HAP-1 (cell line): ENCODE data around the gene LMO7.
"Not testable (repeated sequence)": the region's sequence is repeated elsewhere in the genome, so short reads cannot be mapped to it uniquely, and the experiment has no call there.

Experiments used
- DNase-seq, 2 experiments: peaks; one replicate each; pipeline ENCODE4 v3.0.0-alpha.2; 2016 to 2020; ENCODE audit warnings: low spot score in 2 of 2
- H3K27me3 ChIP-seq: fragments of 250-450 bp; sonication (Bioruptor Pico); 2 replicates; pipeline ENCODE4 v1.5.1; 2020; ENCODE audit warnings: low read depth, mild to moderate bottlenecking, moderate library complexity
- H3K36me3 ChIP-seq: fragments of 250-450 bp; sonication (Bioruptor Pico); replicated peaks from 2 replicates; pipeline ENCODE4 v1.5.1; 2020; ENCODE audit warnings: mild to moderate bottlenecking
- H3K4me1 ChIP-seq: fragments of 250-450 bp; sonication (Bioruptor Pico); 2 replicates; pipeline ENCODE4 v1.5.1; 2020; ENCODE audit warnings: mild to moderate bottlenecking
- H3K4me3 ChIP-seq: fragments of 250-450 bp; sonication (Bioruptor Pico); 2 replicates; pipeline ENCODE4 v1.5.1; 2020; ENCODE audit warnings: mild to moderate bottlenecking, moderate library complexity
- H3K9me3 ChIP-seq: fragments of 250-450 bp; sonication (Bioruptor Pico); 2 replicates; pipeline ENCODE4 v1.5.1; 2020; ENCODE audit warnings: mild to moderate bottlenecking, moderate library complexity
- in situ Hi-C: fragments of 300-500 bp; cut with MboI; formaldehyde crosslinking; loops from 3 replicates; pipeline ENCODE4 v1.14.3; 2020; ENCODE audit warnings: low sequenced_read_pairs, inconsistent platforms, mixed read lengths

LMO7 gene

GRCh38 chr13:75657111-75657510 lies 21.0 kb downstream of the LMO7 start:
- Histone ChIP-seq H3K4me3 (no peak overlapping the region), H3K9me3 (no peaks in the 10 kb centered on the region), H3K4me1 (no peaks in the 10 kb centered on the region), H3K36me3 (no peaks in the 10 kb centered on the region), H3K27me3 (no peaks in the 10 kb centered on the region)
- in situ Hi-C loops: no loop called here
- no peak for DNase-seq

GRCh38 chr13:75660694-75661093 lies 24.6 kb downstream of the LMO7 start:
- in situ Hi-C loops: no loop called here
- H3K27me3 ChIP-seq: no peaks in the 10 kb centered on the region
- H3K4me3 ChIP-seq: no peak overlapping the region
- no peak for DNase-seq
- no peaks in the 10 kb centered on the region for H3K4me1 ChIP-seq
- no peaks in the 10 kb centered on the region for H3K9me3 ChIP-seq
- no peaks in the 10 kb centered on the region for H3K36me3 ChIP-seq

GRCh38 chr13:75661443-75661842 lies 25.3 kb downstream of the LMO7 start:
- in situ Hi-C loops: no loop called here
- no peaks in the 10 kb centered on the region for H3K36me3 ChIP-seq
- no peak for DNase-seq

GRCh38 chr13:75666646-75667351 lies 30.7 kb downstream of the LMO7 start:
- no peaks in the 10 kb centered on the region for H3K9me3 ChIP-seq
- in situ Hi-C loops: no loop called here
- H3K36me3 ChIP-seq: no peaks in the 10 kb centered on the region
- no peak overlapping the region for H3K4me3 ChIP-seq
- no peaks in the 10 kb centered on the region for H3K4me1 ChIP-seq
- no peaks in the 10 kb centered on the region for H3K27me3 ChIP-seq
- no peak for DNase-seq

More at GRCh38 chr13:75661443-75661842, 25.3 kb downstream of the LMO7 start:
- Histone ChIP-seq H3K4me3 (no peak overlapping the region), H3K4me1 (no peaks in the 10 kb centered on the region), H3K9me3 (no peaks in the 10 kb centered on the region), H3K27me3 (no peaks in the 10 kb centered on the region)

- no peaks in the 10 kb centered on the region for H3K9me3 ChIP-seq
- in situ Hi-C loops: no loop called here
- no peak for DNase-seq
- no peaks in the 10 kb centered on the region for H3K27me3 ChIP-seq
- no peak overlapping the region for H3K4me3 ChIP-seq
- H3K36me3 ChIP-seq: no peaks in the 10 kb centered on the region
- H3K4me1 ChIP-seq: 0 out of 2 replicates have a peak, but pooled peaks cover 2% of the 10 kb centered on the region
These were observed 33.6 kb downstream of the LMO7 start for GRCh38 chr13:75669706-75670105.

GRCh38 chr13:75670496-75670895 lies 34.4 kb downstream of the LMO7 start:
- no peaks in the 10 kb centered on the region for H3K36me3 ChIP-seq
- in situ Hi-C loops: no loop called here
- DNase-seq: no peak

GRCh38 chr13:75675421-75675820 lies 39.3 kb downstream of the LMO7 start:
- Histone ChIP-seq H3K36me3 (no peaks in the 10 kb centered on the region), H3K4me3 (no peak overlapping the region), H3K27me3 (no peaks in the 10 kb centered on the region), H3K4me1 (peaks cover 9% of the 10 kb centered on the region), H3K9me3 (no peaks in the 10 kb centered on the region)
- in situ Hi-C loops: loop anchor here (25.0 kb wide), 3 partner anchors 187 to 1237 kb away; no protein-coding TSS in a partner anchor
- DNase-seq: no peak

More at GRCh38 chr13:75670496-75670895, 34.4 kb downstream of the LMO7 start:
- H3K27me3 ChIP-seq: no peaks in the 10 kb centered on the region
- no peak overlapping the region for H3K4me3 ChIP-seq
- no peaks in the 10 kb centered on the region for H3K9me3 ChIP-seq
- H3K4me1 ChIP-seq: 0 out of 2 replicates have a peak, but pooled peaks cover 2% of the 10 kb centered on the region

- peaks cover 9% of the 10 kb centered on the region for H3K4me1 ChIP-seq
- no peaks in the 10 kb centered on the region for H3K27me3 ChIP-seq
- in situ Hi-C loops: loop anchor here (25.0 kb wide), 3 partner anchors 183 to 1233 kb away; no protein-coding TSS in a partner anchor
- DNase-seq: no peak
- H3K36me3 ChIP-seq: no peaks in the 10 kb centered on the region
- no peaks in the 10 kb centered on the region for H3K9me3 ChIP-seq
- no peak overlapping the region for H3K4me3 ChIP-seq
These were observed 43.3 kb downstream of the LMO7 start for GRCh38 chr13:75679459-75679858.

GRCh38 chr13:75680251-75680650 lies 44.1 kb downstream of the LMO7 start:
- H3K4me3 ChIP-seq, DNase-seq, H3K4me1 ChIP-seq, H3K9me3 ChIP-seq, H3K36me3 ChIP-seq, H3K27me3 ChIP-seq: not testable (repeated sequence)
- in situ Hi-C loops: loop anchor here (25.0 kb wide), 3 partner anchors 182 to 1232 kb away; no protein-coding TSS in a partner anchor

GRCh38 chr13:75682326-75682725 lies 46.2 kb downstream of the LMO7 start:
- H3K4me3 ChIP-seq: no peak overlapping the region
- H3K4me1 ChIP-seq: peaks cover 7% of the 10 kb centered on the region
- in situ Hi-C loops: loop anchor here (25.0 kb wide), 3 partner anchors 180 to 1230 kb away; no protein-coding TSS in a partner anchor
- H3K9me3 ChIP-seq: no peaks in the 10 kb centered on the region
- no peaks in the 10 kb centered on the region for H3K27me3 ChIP-seq
- no peaks in the 10 kb centered on the region for H3K36me3 ChIP-seq
- no peak for DNase-seq

- H3K27me3 ChIP-seq: no peaks in the 10 kb centered on the region
- no peaks in the 10 kb centered on the region for H3K9me3 ChIP-seq
- H3K36me3 ChIP-seq: no peaks in the 10 kb centered on the region
- in situ Hi-C loops: loop anchor here (25.0 kb wide), 3 partner anchors 177 to 1227 kb away; no protein-coding TSS in a partner anchor
- H3K4me1 ChIP-seq: peaks cover 7% of the 10 kb centered on the region
- DNase-seq: peak; percentile 23 to 35
- H3K4me3 ChIP-seq: no peak overlapping the region
These were observed 49.1 kb downstream of the LMO7 start for GRCh38 chr13:75685239-75685697.

GRCh38 chr13:75687150-75687763 lies 51.1 kb downstream of the LMO7 start:
- peak in 1 of 2 experiments; percentile 37 for DNase-seq
- in situ Hi-C loops: loop anchor here (25.0 kb wide), 3 partner anchors 175 to 1225 kb away; no protein-coding TSS in a partner anchor
- peaks cover 7% of the 10 kb centered on the region for H3K4me1 ChIP-seq

GRCh38 chr13:75689686-75690085 lies 53.6 kb downstream of the LMO7 start:
- peaks cover 7% of the 10 kb centered on the region for H3K4me1 ChIP-seq
- in situ Hi-C loops: loop anchor here (10.0 to 25.0 kb wide), 4 partner anchors 173 to 1223 kb away; no protein-coding TSS in a partner anchor
- H3K9me3 ChIP-seq: no peaks in the 10 kb centered on the region
- H3K27me3 ChIP-seq: no peaks in the 10 kb centered on the region
- no peak for DNase-seq
- H3K4me3 ChIP-seq: no peak overlapping the region
- H3K36me3 ChIP-seq: no peaks in the 10 kb centered on the region

More at GRCh38 chr13:75687150-75687763, 51.1 kb downstream of the LMO7 start:
- no peak overlapping the region for H3K4me3 ChIP-seq
- H3K9me3 ChIP-seq: no peaks in the 10 kb centered on the region
- H3K27me3 ChIP-seq: no peaks in the 10 kb centered on the region
- no peaks in the 10 kb centered on the region for H3K36me3 ChIP-seq

- no peaks in the 10 kb centered on the region for H3K9me3 ChIP-seq
- no peaks in the 10 kb centered on the region for H3K36me3 ChIP-seq
- peaks cover under 1% of the 10 kb centered on the region for H3K4me1 ChIP-seq
- DNase-seq: no peak
- H3K27me3 ChIP-seq: no peaks in the 10 kb centered on the region
- no peak overlapping the region for H3K4me3 ChIP-seq
- in situ Hi-C loops: loop anchor here (10.0 to 25.0 kb wide), 4 partner anchors 172 to 1222 kb away; no protein-coding TSS in a partner anchor
These were observed 54.5 kb downstream of the LMO7 start for GRCh38 chr13:75690607-75691006.
